ENCODE data around the gene NBEA.
"Not testable (repeated sequence)": the region's sequence is repeated elsewhere in the genome, so short reads cannot be mapped to it uniquely, and the experiment has no call there.

NBEA gene

GRCh38 chr13:35677863-35678262 is 735.8 kb downstream of the NBEA start:
- H3K4me1 ChIP-seq (ENCODE audit: control extremely low read depth in 1 of 4, control insufficient read depth in 4 of 4, insufficient read depth in 4 of 4, low read length in 3 of 4); DNase-seq; H3K27me3 ChIP-seq (replicated peaks in 2 of 5; ENCODE audit: control insufficient read depth in 4 of 5, insufficient read depth in 5 of 5, low read length in 4 of 5); H3K9me3 ChIP-seq (ENCODE audit: control extremely low read depth in 1 of 5, control insufficient read depth in 4 of 5, insufficient read depth in 2 of 5, low read depth in 1 of 5, low read length in 4 of 5); POLR2A ChIA-PET; H3K36me3 ChIP-seq (ENCODE audit: control insufficient read depth in 4 of 4, insufficient read depth in 4 of 4, low read length in 3 of 4); H3K27ac ChIP-seq (ENCODE audit: insufficient read depth in 1 of 2, low read depth in 1 of 2, low read length in 2 of 2, poor library complexity in 1 of 2, severe bottlenecking in 2 of 2); H3K4me3 ChIP-seq (ENCODE audit: control insufficient read depth in 1 of 7, extremely low read depth in 1 of 7, insufficient read depth in 4 of 7, low read depth in 2 of 7, low read length in 6 of 7); CTCF ChIA-PET: not testable (repeated sequence)
- WGBS (ENCODE audit: insufficient coverage): 75% methylated on average over 4 of the region's 6 CpGs

- H3K4me3 ChIP-seq (ENCODE audit: control insufficient read depth in 1 of 7, extremely low read depth in 1 of 7, insufficient read depth in 4 of 7, low read depth in 2 of 7, low read length in 6 of 7): no peak overlapping the region
- WGBS (ENCODE audit: insufficient coverage): 100% methylated on average over 6 of the region's 6 CpGs
- H3K9me3 ChIP-seq (ENCODE audit: control extremely low read depth in 1 of 5, control insufficient read depth in 4 of 5, insufficient read depth in 2 of 5, low read depth in 1 of 5, low read length in 4 of 5): peaks cover 0 to 2% (median 0%) of the 10 kb centered on the region in 5 experiments
- no peaks in the 10 kb centered on the region for H3K36me3 ChIP-seq (ENCODE audit: control insufficient read depth in 4 of 4, insufficient read depth in 4 of 4, low read length in 3 of 4)
- H3K27me3 ChIP-seq (replicated peaks in 2 of 5; ENCODE audit: control insufficient read depth in 4 of 5, insufficient read depth in 5 of 5, low read length in 4 of 5): no peaks in the 10 kb centered on the region
- DNase-seq: no peak
- no peak overlapping the region for H3K27ac ChIP-seq (ENCODE audit: insufficient read depth in 1 of 2, low read depth in 1 of 2, low read length in 2 of 2, poor library complexity in 1 of 2, severe bottlenecking in 2 of 2)
- H3K4me1 ChIP-seq (ENCODE audit: control extremely low read depth in 1 of 4, control insufficient read depth in 4 of 4, insufficient read depth in 4 of 4, low read length in 3 of 4): no peaks in the 10 kb centered on the region
- ChIA-PET CTCF (no interaction called here), POLR2A (no interaction called here)
Observed at GRCh38 chr13:35681685-35682084, 739.6 kb downstream of the NBEA start.

- ChIA-PET POLR2A (no interaction called here), CTCF (no interaction called here)
- Histone ChIP-seq H3K4me1 (ENCODE audit: control extremely low read depth in 1 of 4, control insufficient read depth in 4 of 4, insufficient read depth in 4 of 4, low read length in 3 of 4) (no peaks in the 10 kb centered on the region), H3K9me3 (ENCODE audit: control extremely low read depth in 1 of 5, control insufficient read depth in 4 of 5, insufficient read depth in 2 of 5, low read depth in 1 of 5, low read length in 4 of 5) (no peaks in the 10 kb centered on the region), H3K4me3 (ENCODE audit: control insufficient read depth in 1 of 7, extremely low read depth in 1 of 7, insufficient read depth in 4 of 7, low read depth in 2 of 7, low read length in 6 of 7) (no peak overlapping the region), H3K27me3 (replicated peaks in 2 of 5; ENCODE audit: control insufficient read depth in 4 of 5, insufficient read depth in 5 of 5, low read length in 4 of 5) (no peaks in the 10 kb centered on the region), H3K36me3 (ENCODE audit: control insufficient read depth in 4 of 4, insufficient read depth in 4 of 4, low read length in 3 of 4) (no peaks in the 10 kb centered on the region), H3K27ac (ENCODE audit: insufficient read depth in 1 of 2, low read depth in 1 of 2, low read length in 2 of 2, poor library complexity in 1 of 2, severe bottlenecking in 2 of 2) (no peak overlapping the region)
- 100% methylated on average over 4 of the region's 5 CpGs for WGBS (ENCODE audit: insufficient coverage)
- no peak for DNase-seq
Observed at GRCh38 chr13:35684432-35684831, 742.4 kb downstream of the NBEA start.

- Histone ChIP-seq H3K9me3 (ENCODE audit: control extremely low read depth in 1 of 5, control insufficient read depth in 4 of 5, insufficient read depth in 2 of 5, low read depth in 1 of 5, low read length in 4 of 5) (no peaks in the 10 kb centered on the region), H3K27me3 (replicated peaks in 2 of 5; ENCODE audit: control insufficient read depth in 4 of 5, insufficient read depth in 5 of 5, low read length in 4 of 5) (no peaks in the 10 kb centered on the region), H3K4me1 (ENCODE audit: control extremely low read depth in 1 of 4, control insufficient read depth in 4 of 4, insufficient read depth in 4 of 4, low read length in 3 of 4) (no peaks in the 10 kb centered on the region), H3K4me3 (ENCODE audit: control insufficient read depth in 1 of 7, extremely low read depth in 1 of 7, insufficient read depth in 4 of 7, low read depth in 2 of 7, low read length in 6 of 7) (no peak overlapping the region), H3K36me3 (ENCODE audit: control insufficient read depth in 4 of 4, insufficient read depth in 4 of 4, low read length in 3 of 4) (no peaks in the 10 kb centered on the region), H3K27ac (ENCODE audit: insufficient read depth in 1 of 2, low read depth in 1 of 2, low read length in 2 of 2, poor library complexity in 1 of 2, severe bottlenecking in 2 of 2) (no peak overlapping the region)
- POLR2A ChIA-PET: no interaction called here
- DNase-seq: no peak
- CTCF ChIA-PET: no interaction called here
- 100% methylated on average over 1 of the region's 4 CpGs for WGBS (ENCODE audit: insufficient coverage)
Observed at GRCh38 chr13:35687336-35687735, 745.3 kb downstream of the NBEA start.

GRCh38 chr13:35690581-35691207 is 748.6 kb downstream of the NBEA start:
- Histone ChIP-seq H3K9me3 (ENCODE audit: control extremely low read depth in 1 of 5, control insufficient read depth in 4 of 5, insufficient read depth in 2 of 5, low read depth in 1 of 5, low read length in 4 of 5) (no peaks in the 10 kb centered on the region), H3K4me1 (ENCODE audit: control extremely low read depth in 1 of 4, control insufficient read depth in 4 of 4, insufficient read depth in 4 of 4, low read length in 3 of 4) (no peaks in the 10 kb centered on the region), H3K27ac (ENCODE audit: insufficient read depth in 1 of 2, low read depth in 1 of 2, low read length in 2 of 2, poor library complexity in 1 of 2, severe bottlenecking in 2 of 2) (no peak overlapping the region), H3K36me3 (ENCODE audit: control insufficient read depth in 4 of 4, insufficient read depth in 4 of 4, low read length in 3 of 4) (no peaks in the 10 kb centered on the region), H3K4me3 (ENCODE audit: control insufficient read depth in 1 of 7, extremely low read depth in 1 of 7, insufficient read depth in 4 of 7, low read depth in 2 of 7, low read length in 6 of 7) (no peak overlapping the region), H3K27me3 (replicated peaks in 2 of 5; ENCODE audit: control insufficient read depth in 4 of 5, insufficient read depth in 5 of 5, low read length in 4 of 5) (no peaks in the 10 kb centered on the region)
- WGBS (ENCODE audit: insufficient coverage): 80% methylated on average over 3 of the region's 8 CpGs
- POLR2A ChIA-PET: no interaction called here
- DNase-seq: no peak
- CTCF ChIA-PET: no interaction called here

GRCh38 chr13:35693134-35693784 is 751.2 kb downstream of the NBEA start:
- WGBS (ENCODE audit: insufficient coverage): 96% methylated on average over 8 of the region's 9 CpGs
- CTCF ChIA-PET: no interaction called here
- H3K27me3 ChIP-seq (replicated peaks in 2 of 5; ENCODE audit: control insufficient read depth in 4 of 5, insufficient read depth in 5 of 5, low read length in 4 of 5): no peaks in the 10 kb centered on the region
- no peak overlapping the region for H3K4me3 ChIP-seq (ENCODE audit: control insufficient read depth in 1 of 7, extremely low read depth in 1 of 7, insufficient read depth in 4 of 7, low read depth in 2 of 7, low read length in 6 of 7)
- H3K4me1 ChIP-seq (ENCODE audit: control extremely low read depth in 1 of 4, control insufficient read depth in 4 of 4, insufficient read depth in 4 of 4, low read length in 3 of 4): no peaks in the 10 kb centered on the region
- no peaks in the 10 kb centered on the region for H3K36me3 ChIP-seq (ENCODE audit: control insufficient read depth in 4 of 4, insufficient read depth in 4 of 4, low read length in 3 of 4)
- DNase-seq: no peak
- POLR2A ChIA-PET: no interaction called here
- no peak overlapping the region for H3K27ac ChIP-seq (ENCODE audit: insufficient read depth in 1 of 2, low read depth in 1 of 2, low read length in 2 of 2, poor library complexity in 1 of 2, severe bottlenecking in 2 of 2)
- H3K9me3 ChIP-seq (ENCODE audit: control extremely low read depth in 1 of 5, control insufficient read depth in 4 of 5, insufficient read depth in 2 of 5, low read depth in 1 of 5, low read length in 4 of 5): no peaks in the 10 kb centered on the region

- no peak overlapping the region for H3K4me3 ChIP-seq (ENCODE audit: control insufficient read depth in 1 of 7, extremely low read depth in 1 of 7, insufficient read depth in 4 of 7, low read depth in 2 of 7, low read length in 6 of 7)
- no peak for DNase-seq
- no peaks in the 10 kb centered on the region for H3K27me3 ChIP-seq (replicated peaks in 2 of 5; ENCODE audit: control insufficient read depth in 4 of 5, insufficient read depth in 5 of 5, low read length in 4 of 5)
- H3K27ac ChIP-seq (ENCODE audit: insufficient read depth in 1 of 2, low read depth in 1 of 2, low read length in 2 of 2, poor library complexity in 1 of 2, severe bottlenecking in 2 of 2): no peak overlapping the region
- no peaks in the 10 kb centered on the region for H3K4me1 ChIP-seq (ENCODE audit: control extremely low read depth in 1 of 4, control insufficient read depth in 4 of 4, insufficient read depth in 4 of 4, low read length in 3 of 4)
- no peaks in the 10 kb centered on the region for H3K9me3 ChIP-seq (ENCODE audit: control extremely low read depth in 1 of 5, control insufficient read depth in 4 of 5, insufficient read depth in 2 of 5, low read depth in 1 of 5, low read length in 4 of 5)
- no peaks in the 10 kb centered on the region for H3K36me3 ChIP-seq (ENCODE audit: control insufficient read depth in 4 of 4, insufficient read depth in 4 of 4, low read length in 3 of 4)
- ChIA-PET CTCF (no interaction called here), POLR2A (no interaction called here)
- WGBS (ENCODE audit: insufficient coverage): 97% methylated on average over 13 of the region's 13 CpGs
Observed at GRCh38 chr13:35694031-35694430, 752.0 kb downstream of the NBEA start.

Data from common myeloid progenitor, CD34-positive (primary cell).